ENCODE measurements around the gene GPR31.

GRCh38 chr6:167157414-167157813 lies 366 bp downstream of the GPR31 start:
- no peak for TF ChIP-seq CTCF (IDR thresholded peaks at IDR 0.05; ENCODE audit: insufficient read depth, low read length, poor library complexity, severe bottlenecking)
- no peak for TF ChIP-seq EZH2phosphoT487 (conservative IDR thresholded peaks at IDR 0.05; ENCODE audit: low read length)

Data from SU-DHL-6 (cell line).